CD14-positive monocyte (primary cell): Measurements from ENCODE around the gene LST1. TPM values are rescaled to one million over a fixed set of nuclear protein-coding genes. Genes with fewer than 3 reads are reported as not detected.
"Not testable (repeated sequence)": the region's sequence is repeated elsewhere in the genome, so short reads cannot be mapped to it uniquely, and the experiment has no call there.

Experiments used
- DNase-seq, 3 donors: peaks; one replicate each; pipeline ENCODE4 v3.0.0-alpha.2; 2011 to 2022
- H2AFZ ChIP-seq: 2 replicates; pipeline ENCODE4 v1.6.0; 2012; ENCODE audit warnings: mild to moderate bottlenecking, low read depth, low read length, inconsistent platforms; ENCODE audit not compliant: insufficient read depth, poor library complexity, severe bottlenecking
- H3K27ac ChIP-seq, 2 donors: 1 replicate in 1 of 2; 2 replicates in 1 of 2; pipeline ENCODE4 v1.5.1; 2012 to 2013; ENCODE audit warnings: low read length in 2 of 2, control low read depth in 1 of 2, inconsistent platforms in 1 of 2, low read depth in 1 of 2, mild to moderate bottlenecking in 1 of 2
- H3K27me3 ChIP-seq, 2 donors: one replicate each; pipeline versions ENCODE4 v1.6.0 to v1.6.1; 2011 to 2013; ENCODE audit warnings: low read length in 2 of 2; ENCODE audit not compliant: control insufficient read depth in 2 of 2, insufficient read depth in 2 of 2
- H3K36me3 ChIP-seq, 2 donors: replicated peaks in 1 of 2; 1 replicate in 1 of 2; 2 replicates in 1 of 2; pipeline versions ENCODE4 v1.5.1 to v1.6.1; 2012 to 2013; ENCODE audit warnings: low read length in 2 of 2, control low read depth in 1 of 2, inconsistent platforms in 1 of 2, mild to moderate bottlenecking in 1 of 2; ENCODE audit not compliant: insufficient read depth in 2 of 2, control insufficient read depth in 1 of 2
- H3K4me1 ChIP-seq, 2 donors: 1 replicate in 1 of 2; 2 replicates in 1 of 2; pipeline versions ENCODE4 v1.5.1 to v1.6.1; 2012 to 2013; ENCODE audit warnings: low read length in 2 of 2, control low read depth in 1 of 2, inconsistent platforms in 1 of 2, mild to moderate bottlenecking in 1 of 2, moderate library complexity in 1 of 2; ENCODE audit not compliant: insufficient read depth in 2 of 2, control insufficient read depth in 1 of 2
- H3K4me2 ChIP-seq: replicated peaks from 2 replicates; pipeline ENCODE3; 2012; ENCODE audit warnings: low read length, moderate library complexity, mild to moderate bottlenecking; ENCODE audit not compliant: poor library complexity, severe bottlenecking; ENCODE audit errors: extremely low read depth
- H3K4me3 ChIP-seq, 3 experiments: fragments of 200-600 bp in 1 of 3; sonication (generic) in 1 of 3; replicated peaks in 1 of 3; 1 replicate in 2 of 3; 2 replicates in 1 of 3; pipeline ENCODE4 v1.5.1; 2011 to 2013; ENCODE audit warnings: low read length in 3 of 3, mild to moderate bottlenecking in 3 of 3, control low read depth in 2 of 3, low read depth in 2 of 3, inconsistent platforms in 1 of 3, moderate library complexity in 1 of 3
- H3K79me2 ChIP-seq: 2 replicates; pipeline ENCODE4 v1.6.0; 2012; ENCODE audit warnings: mild to moderate bottlenecking, control low read depth, inconsistent platforms, low read length, moderate library complexity; ENCODE audit not compliant: insufficient read depth
- H3K9ac ChIP-seq: 2 replicates; pipeline ENCODE4 v1.6.0; 2017; ENCODE audit warnings: low read length, mild to moderate bottlenecking; ENCODE audit not compliant: insufficient read depth, poor library complexity, severe bottlenecking
- H3K9me3 ChIP-seq, 2 donors: replicated peaks in 1 of 2; 1 replicate in 1 of 2; 2 replicates in 1 of 2; pipeline versions ENCODE4 v1.5.1 to v1.6.1; 2012 to 2013; ENCODE audit warnings: low read length in 2 of 2, control low read depth in 1 of 2; ENCODE audit not compliant: control insufficient read depth in 1 of 2, insufficient read depth in 1 of 2
- H4K20me1 ChIP-seq: 2 replicates; pipeline ENCODE4 v1.6.0; 2012; ENCODE audit warnings: mild to moderate bottlenecking, low read length, control low read depth, moderate library complexity; ENCODE audit not compliant: insufficient read depth
- H3K27ac Mint-ChIP-seq, 7 donors: one replicate each; pipeline ENCODE4 v1.8.0; 2020; ENCODE audit warnings: mild to moderate bottlenecking in 7 of 7, mixed read lengths in 7 of 7, moderate library complexity in 6 of 7, inconsistent platforms in 2 of 7
- H3K27me3 Mint-ChIP-seq, 3 donors: one replicate each; pipeline ENCODE4 v1.8.0; 2021 to 2022; ENCODE audit warnings: low read depth in 3 of 3, mild to moderate bottlenecking in 3 of 3, mixed read lengths in 3 of 3, moderate library complexity in 3 of 3, inconsistent platforms in 1 of 3
- H3K36me3 Mint-ChIP-seq, 2 donors: one replicate each; pipeline ENCODE4 v1.8.0; 2020; ENCODE audit warnings: mixed read lengths in 2 of 2, inconsistent platforms in 1 of 2, mild to moderate bottlenecking in 1 of 2
- H3K4me1 Mint-ChIP-seq: one replicate; pipeline ENCODE4 v1.8.0; 2020; ENCODE audit warnings: mild to moderate bottlenecking, mixed read lengths
- H3K4me3 Mint-ChIP-seq, 2 donors: one replicate each; pipeline ENCODE4 v1.8.0; 2020; ENCODE audit warnings: mild to moderate bottlenecking in 2 of 2, mixed read lengths in 2 of 2, moderate library complexity in 1 of 2
- H3K9me3 Mint-ChIP-seq, 7 donors: one replicate each; pipeline ENCODE4 v1.8.0; 2020 to 2022; ENCODE audit warnings: mixed read lengths in 7 of 7, mild to moderate bottlenecking in 6 of 7, moderate library complexity in 6 of 7, inconsistent platforms in 2 of 7
- CTCF ChIP-seq: fragments of 200-600 bp; IDR thresholded peaks from one replicate; pipeline ENCODE4 v1.8.0; 2022; ENCODE audit warnings: antibody characterized with exemption, mild to moderate bottlenecking
- WGBS: methylation state at CpG from one replicate; pipeline ENCODE4 v1.1.5; 2013; ENCODE audit warnings: missing lambda C conversion rate; ENCODE audit not compliant: insufficient coverage; 5-methylcytosine and 5-hydroxymethylcytosine counted together
- intact Hi-C, 2 donors: fragments of 100-400 bp; cut with micrococcal nuclease; formaldehyde crosslinking; loops; one replicate each; pipeline versions ENCODE4 v1.15.0 to v1.15.1; 2023
- polyA plus RNA-seq, 3 donors: library from polyadenylated mRNA; depleted of rRNA in 1 of 3; unstranded in 2 of 3; stranded (reverse) in 1 of 3; fragments of 300-500 nt in 2 of 3; fragments of >200 nt in 1 of 3; fragmentation: Illumina TruSeq in 2 of 3; gene quantifications; 1 replicate in 2 of 3; 2 replicates in 1 of 3; pipeline ENCODE4 v1.2.3, GENCODE V29; 2012 to 2021

Gene LST1
- polyA plus RNA-seq, 3 donors: 1,103 to 1,584 (median 1,202) TPM

- no peak overlapping the region for H3K4me3 ChIP-seq
- H3K9me3 ChIP-seq: no peaks in the 10 kb centered on the region
- H3K36me3 ChIP-seq: peaks cover 0 to 21% of the 10 kb centered on the region in 2 donors
- H3K9me3 Mint-ChIP-seq: no peaks in the 10 kb centered on the region
- no peak overlapping the region for H2AFZ ChIP-seq
- H3K27ac ChIP-seq: peak overlapping the region; percentile 21 to 68
- no peak overlapping the region for H3K4me2 ChIP-seq
- H3K27me3 ChIP-seq: no peaks in the 10 kb centered on the region
- no peak overlapping the region for H3K9ac ChIP-seq
- peaks cover 11 to 23% of the 10 kb centered on the region in 2 donors for H3K36me3 Mint-ChIP-seq
- DNase-seq: no peak
- no peak overlapping the region for H3K4me3 Mint-ChIP-seq
- peaks cover 45% of the 10 kb centered on the region for H3K79me2 ChIP-seq
- H4K20me1 ChIP-seq: no peaks in the 10 kb centered on the region
- intact Hi-C loops: loop anchor here (5.0 to 10.0 kb wide), 6 partner anchors 54 to 406 kb away; partner anchors contain the start of genes C6orf47 (in 1 of the 2), CLIC1 (in 1 of the 2), GPANK1 (in 1 of the 2) and MICB (in 1 of the 2)
- H3K4me1 Mint-ChIP-seq: peaks cover 46% of the 10 kb centered on the region
- no peak for TF ChIP-seq CTCF
- peaks cover 34 to 42% of the 10 kb centered on the region in 2 donors for H3K4me1 ChIP-seq
- peak overlapping the region in 5 of 7 donors; percentile 86 to 96 (median 94) for H3K27ac Mint-ChIP-seq
- WGBS: no CpG with 5 or more reads among the region's 2 CpGs
- H3K27me3 Mint-ChIP-seq: no peaks in the 10 kb centered on the region
Observed at GRCh38 chr6:31548544-31548873, 37.6 kb upstream of the LST1 start.

GRCh38 chr6:31551371-31551770 is 34.7 kb upstream of the LST1 start:
- H3K27ac Mint-ChIP-seq: peak overlapping the region; percentile 45 to 89 (median 79)
- Histone ChIP-seq H3K36me3 (peaks cover 0 to 21% of the 10 kb centered on the region in 2 donors), H3K4me1 (peaks cover 41 to 47% of the 10 kb centered on the region in 2 donors), H3K79me2 (peaks cover 47% of the 10 kb centered on the region), H3K27ac (peak overlapping the region in 1 of 2 donors; percentile 36)
- H3K4me2 ChIP-seq, H3K27me3 ChIP-seq, H4K20me1 ChIP-seq, H3K4me3 Mint-ChIP-seq, H3K4me3 ChIP-seq, H3K9ac ChIP-seq, H3K9me3 ChIP-seq, H3K27me3 Mint-ChIP-seq, H2AFZ ChIP-seq, H3K9me3 Mint-ChIP-seq: not testable (repeated sequence)
- peaks cover 49% of the 10 kb centered on the region for H3K4me1 Mint-ChIP-seq
- DNase-seq: peak; percentile 85 to 90 (median 90)
- 11% methylated on average over 3 of the region's 5 CpGs for WGBS
- TF ChIP-seq CTCF: peak; percentile 81
- H3K36me3 Mint-ChIP-seq: peaks cover 14 to 31% of the 10 kb centered on the region in 2 donors
- intact Hi-C loops: loop anchor here (1.0 to 2.0 kb wide), 2 partner anchors 47 kb away; no protein-coding TSS in a partner anchor
